Endothelial cell of umbilical vein (primary cell): ENCODE measurements around the gene SENP5. TPM values are rescaled to one million over a fixed set of nuclear protein-coding genes. Genes with fewer than 3 reads are reported as not detected.

ENCODE experiments used
- BruUV-seq: library from RNA; stranded (reverse); fragments of 400-500 nt; replicated peaks from 2 replicates; lab custom pipeline; 2021; lab: Mats Ljungman, UMichigan
- CTCF ChIA-PET: fragments of 300-600, 350-600 bp; sonication (Branson Sonifier 250); formaldehyde crosslinking; loops from one replicate; lab custom pipeline; 2021; ENCODE audit warnings: antibody characterized with exemption, inconsistent platforms; lab: Charles Lee
- POLR2A ChIA-PET: fragments of 300-600, 350-600 bp; sonication (Branson Sonifier 250); formaldehyde crosslinking; loops from one replicate; lab custom pipeline; 2021; ENCODE audit warnings: antibody characterized with exemption, inconsistent platforms; lab: Charles Lee
- DNase-seq: peaks from one replicate; pipeline ENCODE4 v3.0.0-alpha.2; 2011; ENCODE audit warnings: low read depth, low spot score
- FAIRE-seq: peaks from 2 replicates; lab custom pipeline; 2011; peaks lifted over from hg19 to GRCh38; lab: Jason Lieb, UNC
- H2AFZ ChIP-seq: 2 replicates; pipeline ENCODE4 v1.6.0; 2012; ENCODE audit warnings: low read depth, low read length, control low read depth, inconsistent platforms
- H3K27ac ChIP-seq: 2 replicates; pipeline ENCODE4 v1.5.1; 2011; ENCODE audit warnings: low read depth, mild to moderate bottlenecking, control low read depth, low read length, moderate library complexity; ENCODE audit not compliant: insufficient read depth
- H3K27me3 ChIP-seq, 2 experiments: 2 replicates each; pipeline versions ENCODE4 v1.6.0 to v1.6.1; 2011; ENCODE audit warnings: low read length in 2 of 2, mixed read lengths in 1 of 2; ENCODE audit not compliant: control insufficient read depth in 2 of 2, insufficient read depth in 2 of 2
- H3K36me3 ChIP-seq, 2 experiments: 2 replicates in 1 of 2; 3 replicates in 1 of 2; pipeline ENCODE4 v1.5.1; 2011; ENCODE audit warnings: low read length in 2 of 2, mild to moderate bottlenecking in 1 of 2, moderate library complexity in 1 of 2; ENCODE audit not compliant: control insufficient read depth in 2 of 2, insufficient read depth in 2 of 2; ENCODE audit errors: extremely low read depth in 1 of 2
- H3K4me1 ChIP-seq: 3 replicates; pipeline ENCODE4 v1.5.1; 2011; ENCODE audit warnings: mild to moderate bottlenecking, low read length; ENCODE audit not compliant: control insufficient read depth, insufficient read depth; ENCODE audit errors: extremely low read depth
- H3K4me2 ChIP-seq: 2 replicates; pipeline ENCODE4 v1.6.1; 2011; ENCODE audit warnings: low read length, control low read depth, mixed read lengths; ENCODE audit not compliant: insufficient read depth
- H3K4me3 ChIP-seq, 3 experiments: fragments of 200-600 bp in 1 of 3; sonication (generic), shearing (Covaris generic) in 1 of 3; replicated peaks in 1 of 3; 2 replicates each; pipeline ENCODE4 v1.5.1; 2011 to 2016; ENCODE audit warnings: control low read depth in 3 of 3, low read length in 3 of 3, mild to moderate bottlenecking in 2 of 3, inconsistent platforms in 1 of 3, low read depth in 1 of 3, moderate library complexity in 1 of 3; ENCODE audit not compliant: insufficient read depth in 1 of 3
- H3K79me2 ChIP-seq: 2 replicates; pipeline ENCODE4 v1.6.0; 2012; ENCODE audit warnings: low read length, inconsistent platforms; ENCODE audit not compliant: control insufficient read depth, insufficient read depth
- H3K9ac ChIP-seq: replicated peaks from 2 replicates; pipeline ENCODE3; 2011; ENCODE audit warnings: low read length, control low read depth; ENCODE audit not compliant: insufficient read depth; ENCODE audit errors: extremely low read depth
- H3K9me1 ChIP-seq: replicated peaks from 3 replicates; pipeline ENCODE4 v1.6.0; 2011; ENCODE audit warnings: mild to moderate bottlenecking, low read length; ENCODE audit not compliant: control insufficient read depth, insufficient read depth; ENCODE audit errors: extremely low read depth
- H3K9me3 ChIP-seq: replicated peaks from 2 replicates; pipeline ENCODE4 v1.5.1; 2012; ENCODE audit warnings: low read length, inconsistent platforms; ENCODE audit not compliant: control insufficient read depth, insufficient read depth
- H4K20me1 ChIP-seq: replicated peaks from 2 replicates; pipeline ENCODE3; 2011; ENCODE audit warnings: mild to moderate bottlenecking, low read length; ENCODE audit not compliant: control insufficient read depth, insufficient read depth; ENCODE audit errors: extremely low read depth
- EZH2 ChIP-seq: IDR thresholded peaks from 2 replicates; pipeline ENCODE4 v1.6.1; 2012; ENCODE audit warnings: borderline replicate concordance, low read depth, mild to moderate bottlenecking, moderate library complexity, low read length, inconsistent platforms; ENCODE audit not compliant: severe bottlenecking
- FOS ChIP-seq: IDR thresholded peaks from 2 replicates; pipeline ENCODE4 v1.6.1; 2011; ENCODE audit warnings: mild to moderate bottlenecking, low read length, moderate library complexity, borderline replicate concordance; ENCODE audit not compliant: insufficient read depth
- GATA2 ChIP-seq: IDR thresholded peaks from 2 replicates; pipeline ENCODE4 v1.7.0; 2011; ENCODE audit warnings: low read depth, mild to moderate bottlenecking, moderate library complexity, mixed read lengths, low read length; ENCODE audit not compliant: insufficient read length, insufficient read depth
- JUN ChIP-seq: IDR thresholded peaks from 2 replicates; pipeline ENCODE4 v1.6.1; 2011; ENCODE audit warnings: borderline replicate concordance, low read depth; ENCODE audit not compliant: insufficient read length, insufficient read depth
- MYC ChIP-seq: IDR thresholded peaks from one replicate; pipeline ENCODE4 v1.6.1; 2011; ENCODE audit warnings: mild to moderate bottlenecking, low read depth, low read length
- POLR2A ChIP-seq: IDR thresholded peaks from 2 replicates; pipeline ENCODE4 v1.6.1; 2012; ENCODE audit warnings: low read depth, mild to moderate bottlenecking, control low read depth, low read length
- POLR2AphosphoS5 ChIP-seq: IDR thresholded peaks from 2 replicates; pipeline ENCODE4 v1.6.1; 2012; ENCODE audit warnings: low read depth, mild to moderate bottlenecking, control low read depth, low read length, moderate library complexity; ENCODE audit not compliant: insufficient read depth
- dilution Hi-C: fragments of 300-500 bp; cut with MboI; formaldehyde crosslinking; loops from one replicate; pipeline ENCODE4 v1.15.0; 2019; ENCODE audit warnings: low sequenced_read_pairs; ENCODE audit not compliant: extremely low pct_ligation_motif_present
- intact Hi-C: fragments of 100-400 bp; cut with micrococcal nuclease; formaldehyde crosslinking; loops from one replicate; pipeline ENCODE4 v1.10.0; 2022
- polyA plus RNA-seq, 4 experiments: library from polyadenylated mRNA; depleted of rRNA in 3 of 4; stranded (reverse) in 3 of 4; unstranded in 1 of 4; fragments of >200 nt; gene quantifications; 2 replicates each; pipeline versions ENCODE4 v1.2.1 to v1.2.3, GENCODE V29; 2011 to 2012; ENCODE audit warnings: missing spikeins in 1 of 4
- total RNA-seq: library from RNA; stranded (reverse); gene quantifications from 2 replicates; pipeline ENCODE4 v1.2.3, GENCODE V29; 2021
- TF ChIP-seq, protein P1 (sequence below): IDR thresholded peaks from 2 replicates; pipeline ENCODE4 v1.6.1; 2011; ENCODE audit not compliant: insufficient read depth, insufficient read length
- TF ChIP-seq, protein P2 (sequence below), 2 donors: IDR thresholded peaks; 1 replicate in 1 of 2; 2 replicates in 1 of 2; pipeline ENCODE4 v1.5.1; 2011; ENCODE audit warnings: low read length in 2 of 2, mild to moderate bottlenecking in 2 of 2, moderate library complexity in 2 of 2, control low read depth in 1 of 2, inconsistent platforms in 1 of 2, low read depth in 1 of 2; ENCODE audit not compliant: insufficient read depth in 1 of 2; ENCODE audit errors: extremely low read depth in 1 of 2

Gene SENP5
- total and polyA plus RNA-seq, 2 donors (not counting 3 experiments of a cell fraction or from before 2014, with no cell fraction given), result 7.9 to 33.5 TPM

DNA sequence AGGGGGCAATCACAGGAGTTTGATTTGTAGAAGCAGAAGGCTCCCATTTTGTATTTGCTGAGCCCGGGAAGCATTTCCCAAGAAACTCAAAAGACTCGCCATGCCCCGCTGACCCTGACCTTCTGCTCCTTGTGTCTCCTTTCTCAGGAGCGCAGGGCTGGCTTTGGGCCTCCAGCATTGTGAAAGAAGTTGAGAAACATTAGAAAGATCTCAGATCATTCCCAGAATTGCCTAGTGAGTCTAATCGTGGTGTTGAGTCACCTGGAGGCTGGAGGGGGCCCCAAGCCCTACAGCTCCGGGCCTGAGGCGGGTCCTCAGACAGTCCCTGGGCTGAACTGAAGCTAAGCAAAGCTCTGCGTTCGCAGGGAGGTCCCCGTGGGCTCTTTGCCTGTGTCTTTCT is 111.8 kb downstream of the SENP5 start:
- no TSS peak for BruUV-seq
- H3K36me3 ChIP-seq, result no peaks in the 10 kb centered on the region
- FAIRE-seq, result no peak
- no peak overlapping the region for H3K4me3 ChIP-seq
- dilution Hi-C loops, result no loop called here
- no peaks in the 10 kb centered on the region for H4K20me1 ChIP-seq
- no peak overlapping the region for H3K4me2 ChIP-seq
- no peak overlapping the region for H3K9ac ChIP-seq
- POLR2A ChIA-PET, result no interaction called here
- H3K9me3 ChIP-seq, result no peaks in the 10 kb centered on the region
- H3K27me3 ChIP-seq, result peaks cover 4 to 14% of the 10 kb centered on the region in 2 experiments
- H3K4me1 ChIP-seq, result no peaks in the 10 kb centered on the region
- H3K27ac ChIP-seq, result no peak overlapping the region
- TF ChIP-seq POLR2A, result no peak
- no peak for TF ChIP-seq MYC
- no peak for TF ChIP-seq EZH2
- no peak for TF ChIP-seq FOS
- no peak for TF ChIP-seq POLR2AphosphoS5
- TF ChIP-seq GATA2, result no peak
- H3K79me2 ChIP-seq, result no peaks in the 10 kb centered on the region
- intact Hi-C loops, result no loop called here
- no peak for DNase-seq
- CTCF ChIA-PET, result interaction anchor here (1.0 to 1.2 kb wide), 2 partner anchors 530 to 620 kb away, joined by 3 read pairs; no protein-coding TSS in a partner anchor
- H3K9me1 ChIP-seq, result no peaks in the 10 kb centered on the region
- H2AFZ ChIP-seq, result no peak overlapping the region

DNA sequence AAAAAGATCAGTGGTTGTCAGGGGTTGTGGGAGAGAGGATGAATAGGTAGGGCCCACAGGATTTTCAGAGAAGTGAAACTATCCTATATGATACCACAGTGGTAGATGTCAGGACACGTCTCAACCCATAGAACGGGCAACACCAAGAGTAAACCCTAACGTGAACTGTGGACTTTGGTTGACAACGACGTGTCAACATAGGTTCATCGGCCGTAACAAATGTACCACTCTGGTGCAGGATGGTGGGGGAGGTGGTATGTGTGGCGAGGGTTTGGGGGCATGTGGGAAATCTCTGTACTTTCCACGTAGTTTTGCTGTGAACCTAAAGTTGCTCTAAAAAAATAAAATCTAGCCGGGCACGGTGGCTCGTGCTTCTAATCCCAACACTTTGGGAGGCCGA is 113.9 kb downstream of the SENP5 start:
- no peaks in the 10 kb centered on the region for H3K79me2 ChIP-seq
- H3K27me3 ChIP-seq, result peaks cover 4 to 19% of the 10 kb centered on the region in 2 experiments
- H3K4me1 ChIP-seq, result no peaks in the 10 kb centered on the region
- H3K4me2 ChIP-seq, result no peak overlapping the region
- FAIRE-seq (no peak), DNase-seq (no peak)
- ChIA-PET CTCF (no interaction called here), POLR2A (no interaction called here)
- dilution Hi-C loops, result no loop called here
- H3K9me1 ChIP-seq, result no peaks in the 10 kb centered on the region
- no peak overlapping the region for H3K4me3 ChIP-seq
- no peaks in the 10 kb centered on the region for H4K20me1 ChIP-seq
- H2AFZ ChIP-seq, result no peak overlapping the region
- TF ChIP-seq, protein P1, sequence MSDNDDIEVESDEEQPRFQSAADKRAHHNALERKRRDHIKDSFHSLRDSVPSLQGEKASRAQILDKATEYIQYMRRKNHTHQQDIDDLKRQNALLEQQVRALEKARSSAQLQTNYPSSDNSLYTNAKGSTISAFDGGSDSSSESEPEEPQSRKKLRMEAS, result no peak
- TF ChIP-seq MYC (no peak), GATA2 (no peak), POLR2A (no peak), FOS (no peak), POLR2AphosphoS5 (no peak), JUN (no peak), EZH2 (no peak)
- TF ChIP-seq, protein P2, sequence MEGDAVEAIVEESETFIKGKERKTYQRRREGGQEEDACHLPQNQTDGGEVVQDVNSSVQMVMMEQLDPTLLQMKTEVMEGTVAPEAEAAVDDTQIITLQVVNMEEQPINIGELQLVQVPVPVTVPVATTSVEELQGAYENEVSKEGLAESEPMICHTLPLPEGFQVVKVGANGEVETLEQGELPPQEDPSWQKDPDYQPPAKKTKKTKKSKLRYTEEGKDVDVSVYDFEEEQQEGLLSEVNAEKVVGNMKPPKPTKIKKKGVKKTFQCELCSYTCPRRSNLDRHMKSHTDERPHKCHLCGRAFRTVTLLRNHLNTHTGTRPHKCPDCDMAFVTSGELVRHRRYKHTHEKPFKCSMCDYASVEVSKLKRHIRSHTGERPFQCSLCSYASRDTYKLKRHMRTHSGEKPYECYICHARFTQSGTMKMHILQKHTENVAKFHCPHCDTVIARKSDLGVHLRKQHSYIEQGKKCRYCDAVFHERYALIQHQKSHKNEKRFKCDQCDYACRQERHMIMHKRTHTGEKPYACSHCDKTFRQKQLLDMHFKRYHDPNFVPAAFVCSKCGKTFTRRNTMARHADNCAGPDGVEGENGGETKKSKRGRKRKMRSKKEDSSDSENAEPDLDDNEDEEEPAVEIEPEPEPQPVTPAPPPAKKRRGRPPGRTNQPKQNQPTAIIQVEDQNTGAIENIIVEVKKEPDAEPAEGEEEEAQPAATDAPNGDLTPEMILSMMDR (IDR thresholded peaks at IDR 0.05; ENCODE audit: extremely low read depth in 1 of 2, insufficient read depth in 1 of 2, low read depth in 1 of 2, low read length in 2 of 2), result no peak
- no peak overlapping the region for H3K9ac ChIP-seq
- no peak overlapping the region for H3K27ac ChIP-seq
- no TSS peak for BruUV-seq
- H3K9me3 ChIP-seq, result no peaks in the 10 kb centered on the region
- intact Hi-C loops, result no loop called here
- H3K36me3 ChIP-seq, result no peaks in the 10 kb centered on the region
